OCI-LY1 (cell line): Measurements from ENCODE around the gene RAB12.

Source experiments
- H2AFZ ChIP-seq: fragments of 200-600 bp; sonication (generic), shearing (Covaris generic); 2 replicates; pipeline ENCODE4 v1.6.0; 2014; ENCODE audit warnings: antibody characterized with exemption, mild to moderate bottlenecking, low read length
- H3F3A ChIP-seq: fragments of 200-600 bp; sonication (generic), shearing (Covaris generic); 2 replicates; pipeline ENCODE4 v1.6.0; 2014; ENCODE audit warnings: mild to moderate bottlenecking, antibody characterized with exemption, low read length, moderate library complexity; ENCODE audit not compliant: insufficient read depth
- H3K27ac ChIP-seq: fragments of 200-600 bp; sonication (generic); 2 replicates; pipeline ENCODE4 v1.5.1; 2014; ENCODE audit warnings: low read length, mixed run types, mild to moderate bottlenecking, low read depth; ENCODE audit not compliant: poor library complexity, severe bottlenecking
- H3K27me3 ChIP-seq: fragments of 200-600 bp; sonication (generic); 2 replicates; pipeline ENCODE4 v1.6.0; 2014; ENCODE audit warnings: antibody characterized with exemption, mild to moderate bottlenecking, low read length, moderate library complexity; ENCODE audit not compliant: insufficient read depth
- H3K36me3 ChIP-seq: fragments of 200-600 bp; sonication (generic); 2 replicates; pipeline ENCODE4 v1.6.1; 2014; ENCODE audit warnings: mild to moderate bottlenecking, antibody characterized with exemption, low read length, moderate library complexity, mixed read lengths; ENCODE audit not compliant: insufficient read depth
- H3K4me1 ChIP-seq: fragments of 200-600 bp; sonication (generic); 2 replicates; pipeline ENCODE4 v1.5.1; 2014; ENCODE audit warnings: mild to moderate bottlenecking, low read length, moderate library complexity; ENCODE audit not compliant: insufficient read depth, severe bottlenecking
- H3K4me2 ChIP-seq: fragments of 200-600 bp; sonication (generic), shearing (Covaris generic); 2 replicates; pipeline ENCODE4 v1.6.1; 2014; ENCODE audit warnings: low read length
- H3K4me3 ChIP-seq: fragments of 200-600 bp; sonication (generic); 2 replicates; pipeline ENCODE4 v1.5.1; 2014; ENCODE audit warnings: low read length, low read depth, mild to moderate bottlenecking, mixed read lengths; ENCODE audit not compliant: poor library complexity, severe bottlenecking
- H3K79me2 ChIP-seq: fragments of 200-600 bp; shearing (Covaris generic); 2 replicates; pipeline ENCODE4 v1.6.1; 2016; ENCODE audit warnings: mixed run types, low read length, mixed read lengths; ENCODE audit not compliant: insufficient read depth
- H3K9ac ChIP-seq: fragments of 200-600 bp; sonication (generic), shearing (Covaris generic); 2 replicates; pipeline ENCODE4 v1.6.1; 2014; ENCODE audit warnings: mild to moderate bottlenecking, low read length, mixed read lengths
- H3K9me2 ChIP-seq: fragments of 200-600 bp; sonication (generic), shearing (Covaris generic); 2 replicates; pipeline ENCODE4 v1.6.1; 2014; ENCODE audit warnings: low read depth, mild to moderate bottlenecking, low read length, mixed read lengths
- H3K9me3 ChIP-seq: fragments of 200-600 bp; shearing (Covaris generic); 2 replicates; pipeline ENCODE4 v1.6.1; 2014; ENCODE audit warnings: low read length, mixed read lengths
- H4K20me1 ChIP-seq: fragments of 200-600 bp; sonication (generic), shearing (Covaris generic); 2 replicates; pipeline ENCODE4 v1.6.0; 2016; ENCODE audit warnings: mild to moderate bottlenecking, low read length; ENCODE audit not compliant: insufficient read depth
- EZH2 ChIP-seq: fragments of 200-600 bp; sonication (generic), shearing (Covaris generic); IDR thresholded peaks from 2 replicates; pipeline ENCODE4 v1.8.0; 2017; ENCODE audit warnings: borderline replicate concordance, mixed run types, mild to moderate bottlenecking, antibody characterized with exemption, low read length, moderate library complexity, mixed read lengths
- TF ChIP-seq, protein P1 (sequence below): fragments of 200-600 bp; sonication (generic), shearing (Covaris generic); IDR thresholded peaks from 2 replicates; pipeline ENCODE4 v1.5.1; 2017; ENCODE audit warnings: mild to moderate bottlenecking, antibody characterized with exemption, low read length, moderate library complexity, mixed read lengths

RAB12 gene

DNA sequence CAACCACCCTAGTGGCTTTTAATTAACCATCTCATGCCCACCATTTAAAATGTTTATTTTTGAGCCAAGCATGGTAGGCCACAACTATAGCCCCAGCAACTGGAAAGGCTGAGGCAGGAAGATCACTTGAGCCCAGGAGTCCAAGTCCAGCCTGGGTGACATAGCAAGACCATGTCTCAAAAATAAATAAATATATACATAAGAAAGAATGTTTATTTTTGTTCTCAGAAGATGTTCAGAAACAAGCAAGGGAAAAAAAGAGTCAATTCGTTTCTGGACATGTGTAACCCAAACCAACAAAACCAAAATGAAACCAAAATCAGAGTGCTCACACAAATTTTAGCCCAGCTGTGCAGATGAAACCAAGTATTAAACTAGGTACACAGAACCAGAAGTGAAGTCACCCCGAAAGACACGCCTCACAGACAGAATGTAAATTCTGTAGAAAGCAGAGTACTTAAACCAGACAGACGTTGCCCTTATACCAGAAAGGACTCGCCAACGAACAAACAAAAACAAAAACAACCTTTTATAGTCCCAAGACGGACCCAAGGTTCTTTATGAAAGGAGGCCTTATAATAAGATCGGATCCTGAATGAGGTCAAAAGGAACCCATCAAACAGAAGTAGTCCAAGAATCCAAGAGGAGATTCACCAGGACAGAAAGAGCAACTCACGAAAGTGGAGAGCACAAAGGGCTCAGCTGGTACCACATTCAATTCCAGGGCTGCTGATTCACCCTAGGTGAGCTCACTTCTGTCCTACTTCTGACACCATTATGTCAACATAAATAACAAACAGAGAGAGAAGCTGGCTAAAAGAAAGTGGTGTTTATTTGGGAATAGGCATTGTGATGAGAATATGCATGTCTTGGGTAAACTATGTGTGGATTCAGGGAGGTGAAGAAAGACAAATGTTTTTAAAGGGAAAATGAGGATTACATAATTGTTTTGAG is 64.3 kb downstream of the RAB12 start:
- Histone ChIP-seq H3F3A (no peaks in the 10 kb centered on the region), H3K27ac (no peak overlapping the region), H3K27me3 (peaks cover 13% of the 10 kb centered on the region), H3K4me3 (no peak overlapping the region), H3K9ac (no peak overlapping the region), H3K36me3 (no peaks in the 10 kb centered on the region; the same call in 1 of the 2 replicates), H3K4me2 (no peak overlapping the region), H2AFZ (no peak overlapping the region), H3K9me3 (peaks cover 9% of the 10 kb centered on the region; the same call in 1 of the 2 replicates), H4K20me1 (no peaks in the 10 kb centered on the region), H3K4me1 (no peaks in the 10 kb centered on the region), H3K9me2 (no peaks in the 10 kb centered on the region), H3K79me2 (no peaks in the 10 kb centered on the region)
- TF ChIP-seq, protein P1, sequence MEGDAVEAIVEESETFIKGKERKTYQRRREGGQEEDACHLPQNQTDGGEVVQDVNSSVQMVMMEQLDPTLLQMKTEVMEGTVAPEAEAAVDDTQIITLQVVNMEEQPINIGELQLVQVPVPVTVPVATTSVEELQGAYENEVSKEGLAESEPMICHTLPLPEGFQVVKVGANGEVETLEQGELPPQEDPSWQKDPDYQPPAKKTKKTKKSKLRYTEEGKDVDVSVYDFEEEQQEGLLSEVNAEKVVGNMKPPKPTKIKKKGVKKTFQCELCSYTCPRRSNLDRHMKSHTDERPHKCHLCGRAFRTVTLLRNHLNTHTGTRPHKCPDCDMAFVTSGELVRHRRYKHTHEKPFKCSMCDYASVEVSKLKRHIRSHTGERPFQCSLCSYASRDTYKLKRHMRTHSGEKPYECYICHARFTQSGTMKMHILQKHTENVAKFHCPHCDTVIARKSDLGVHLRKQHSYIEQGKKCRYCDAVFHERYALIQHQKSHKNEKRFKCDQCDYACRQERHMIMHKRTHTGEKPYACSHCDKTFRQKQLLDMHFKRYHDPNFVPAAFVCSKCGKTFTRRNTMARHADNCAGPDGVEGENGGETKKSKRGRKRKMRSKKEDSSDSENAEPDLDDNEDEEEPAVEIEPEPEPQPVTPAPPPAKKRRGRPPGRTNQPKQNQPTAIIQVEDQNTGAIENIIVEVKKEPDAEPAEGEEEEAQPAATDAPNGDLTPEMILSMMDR: no peak

DNA sequence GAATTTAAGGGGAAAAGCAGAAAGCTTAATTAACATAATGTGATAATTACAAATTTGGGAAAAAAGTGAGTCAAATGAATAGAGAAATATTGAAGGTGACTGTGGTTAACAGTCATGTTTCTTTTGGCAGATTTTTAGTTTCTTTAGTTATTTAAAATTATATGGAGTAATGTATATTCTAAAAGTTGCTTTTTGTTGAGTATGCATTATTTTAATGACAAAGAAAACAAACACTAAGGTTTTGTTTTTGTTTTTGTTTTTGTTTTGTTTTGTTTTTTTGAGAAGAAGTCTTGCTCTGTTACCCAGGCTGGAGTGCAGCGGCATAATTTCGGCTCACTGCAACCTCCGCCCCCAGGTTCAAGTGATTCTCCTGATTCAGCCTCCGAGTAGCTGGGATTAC is 65.8 kb downstream of the RAB12 start:
- Histone ChIP-seq H3F3A (no peaks in the 10 kb centered on the region), H3K36me3 (no peaks in the 10 kb centered on the region; the same call in 1 of the 2 replicates), H3K27ac (no peak overlapping the region), H3K9ac (no peak overlapping the region), H3K9me2 (no peaks in the 10 kb centered on the region), H4K20me1 (no peaks in the 10 kb centered on the region), H2AFZ (no peak overlapping the region), H3K4me2 (no peak overlapping the region), H3K79me2 (no peaks in the 10 kb centered on the region), H3K4me3 (no peak overlapping the region), H3K4me1 (no peaks in the 10 kb centered on the region), H3K27me3 (peaks cover 13% of the 10 kb centered on the region), H3K9me3 (peaks cover 9% of the 10 kb centered on the region; the same call in 1 of the 2 replicates)
- TF ChIP-seq, protein P1: no peak
- TF ChIP-seq EZH2: no peak

- Histone ChIP-seq H2AFZ (peak overlapping the region; percentile 48; the same call in 1 of the 2 replicates), H3K79me2 (no peaks in the 10 kb centered on the region), H3K4me3 (no peak overlapping the region), H3K27ac (no peak overlapping the region), H3K9me3 (no peaks in the 10 kb centered on the region), H3K4me1 (no peaks in the 10 kb centered on the region), H3F3A (no peaks in the 10 kb centered on the region), H3K9me2 (no peaks in the 10 kb centered on the region), H3K36me3 (no peaks in the 10 kb centered on the region), H3K9ac (no peak overlapping the region), H4K20me1 (no peaks in the 10 kb centered on the region), H3K27me3 (no peaks in the 10 kb centered on the region), H3K4me2 (0 out of 2 replicates have a peak overlapping the region, but pooled peaks have one; percentile 23)
- TF ChIP-seq, protein P1: no peak
- TF ChIP-seq EZH2: no peak
Observed at GRCh38 chr18:8681196-8681595, 72.0 kb downstream of the RAB12 start.
